GM23338 (cell line): Measurements from ENCODE around the gene MBNL1. TPM values are rescaled to one million over a fixed set of nuclear protein-coding genes. Genes with fewer than 3 reads are reported as not detected.

ENCODE experiments used
- ATAC-seq: fragments of 200-7000 bp; cut with Tn5 transposase; 3 replicates; pipeline ENCODE4 v1.9.1; 2020
- DNase-seq: peaks from one replicate; pipeline ENCODE4 v3.0.0-alpha.2; 2015; ENCODE audit warnings: low spot score
- H2AFZ ChIP-seq: fragments of 200-600 bp; sonication (generic); 2 replicates; pipeline ENCODE4 v1.8.0; 2016; ENCODE audit warnings: antibody characterized with exemption, mild to moderate bottlenecking, moderate library complexity
- H3F3A ChIP-seq: fragments of 200-600 bp; sonication (generic); replicated peaks from 2 replicates; pipeline ENCODE4 v1.8.0; 2017; ENCODE audit warnings: antibody characterized with exemption, mixed run types, low read depth
- H3K27ac ChIP-seq: fragments of 200-600 bp; sonication (generic); 2 replicates; pipeline ENCODE4 v1.6.1; 2016; ENCODE audit warnings: low read depth
- H3K27me3 ChIP-seq: fragments of 200-600 bp; sonication (generic); 2 replicates; pipeline ENCODE4 v1.8.0; 2016; ENCODE audit warnings: mild to moderate bottlenecking, mixed run types, moderate library complexity; ENCODE audit not compliant: insufficient read depth
- H3K36me3 ChIP-seq: fragments of 200-600 bp; sonication (generic); 2 replicates; pipeline ENCODE4 v1.8.0; 2016; ENCODE audit warnings: mild to moderate bottlenecking; ENCODE audit not compliant: insufficient read depth
- H3K4me1 ChIP-seq: fragments of 200-600 bp; sonication (generic); 2 replicates; pipeline ENCODE4 v1.8.0; 2016; ENCODE audit warnings: mild to moderate bottlenecking, moderate library complexity; ENCODE audit not compliant: insufficient read depth
- H3K4me2 ChIP-seq: fragments of 200-600 bp; sonication (generic); 2 replicates; pipeline ENCODE4 v1.7.1; 2017; ENCODE audit warnings: mixed run types
- H3K4me3 ChIP-seq: fragments of 200-600 bp; sonication (generic); 2 replicates; pipeline ENCODE4 v1.6.1; 2016; ENCODE audit warnings: mixed run types
- H3K79me2 ChIP-seq: fragments of 200-600 bp; sonication (generic); replicated peaks from 2 replicates; pipeline ENCODE4 v1.8.0; 2017; ENCODE audit warnings: mild to moderate bottlenecking; ENCODE audit not compliant: insufficient read depth
- H3K9me2 ChIP-seq: fragments of 200-600 bp; sonication (generic); 2 replicates; pipeline ENCODE4 v1.8.0; 2017; ENCODE audit not compliant: insufficient read depth
- H4K20me1 ChIP-seq: fragments of 200-600 bp; sonication (generic); replicated peaks from 2 replicates; pipeline ENCODE4 v1.8.0; 2017; ENCODE audit warnings: mild to moderate bottlenecking; ENCODE audit not compliant: insufficient read depth
- H3K27ac Mint-ChIP-seq: 2 replicates; pipeline ENCODE4 v1.8.0; 2020; ENCODE audit warnings: inconsistent platforms, mild to moderate bottlenecking, moderate library complexity, mixed read lengths
- H3K27me3 Mint-ChIP-seq: 3 replicates; pipeline ENCODE4 v1.8.0; 2022; ENCODE audit warnings: low read depth, mild to moderate bottlenecking, moderate library complexity, mixed read lengths, inconsistent platforms; ENCODE audit not compliant: insufficient read depth, poor library complexity
- H3K36me3 Mint-ChIP-seq: 3 replicates; pipeline ENCODE4 v1.8.0; 2021; ENCODE audit warnings: low read depth, mild to moderate bottlenecking, inconsistent platforms, moderate library complexity, mixed read lengths
- H3K4me1 Mint-ChIP-seq: 3 replicates; pipeline ENCODE4 v1.8.0; 2020; ENCODE audit warnings: mild to moderate bottlenecking, inconsistent platforms, mixed read lengths
- H3K4me3 Mint-ChIP-seq: 3 replicates; pipeline ENCODE4 v1.8.0; 2021; ENCODE audit warnings: moderate library complexity, mild to moderate bottlenecking, inconsistent platforms, mixed read lengths
- H3K9me3 Mint-ChIP-seq: 3 replicates; pipeline ENCODE4 v1.8.0; 2020; ENCODE audit warnings: moderate library complexity, mild to moderate bottlenecking, inconsistent platforms, mixed read lengths
- ETS1 ChIP-seq: IDR thresholded peaks from 2 replicates; pipeline ENCODE4 v1.6.1; 2016; ENCODE audit warnings: antibody characterized with exemption
- EZH2 ChIP-seq: fragments of 200-600 bp; sonication (generic); IDR thresholded peaks from one replicate; pipeline ENCODE4 v1.8.0; 2017; ENCODE audit warnings: antibody characterized with exemption, mild to moderate bottlenecking, low read depth; ENCODE audit not compliant: unreplicated experiment
- EZH2phosphoT487 ChIP-seq: fragments of 200-600 bp; sonication (generic); IDR thresholded peaks from one replicate; pipeline ENCODE4 v1.8.1; 2018; ENCODE audit warnings: antibody characterized with exemption; ENCODE audit not compliant: unreplicated experiment
- JUNB ChIP-seq: IDR thresholded peaks from one replicate; pipeline ENCODE4 v1.6.1; 2016; ENCODE audit warnings: antibody characterized with exemption; ENCODE audit not compliant: unreplicated experiment
- NANOG ChIP-seq: IDR thresholded peaks from 2 replicates; pipeline ENCODE4 v1.6.1; 2016; ENCODE audit warnings: antibody characterized with exemption, borderline replicate concordance
- POLR2AphosphoS5 ChIP-seq: IDR thresholded peaks from 2 replicates; pipeline ENCODE4 v1.6.1; 2016; ENCODE audit warnings: antibody characterized with exemption, low read depth
- REST ChIP-seq: IDR thresholded peaks from one replicate; pipeline ENCODE4 v1.6.1; 2018; ENCODE audit warnings: antibody characterized with exemption; ENCODE audit not compliant: unreplicated experiment
- STAT1 ChIP-seq: IDR thresholded peaks from one replicate; pipeline ENCODE4 v1.6.1; 2016; ENCODE audit warnings: antibody characterized with exemption; ENCODE audit not compliant: unreplicated experiment
- ZNF331 ChIP-seq: fragments of 250-450 bp; sonication (Bioruptor Pico); IDR thresholded peaks from 2 replicates; pipeline ENCODE4 v1.5.0; 2020; ENCODE audit warnings: low read depth, mild to moderate bottlenecking, moderate library complexity
- ZNF462 ChIP-seq: fragments of 250-450 bp; sonication (Bioruptor Pico); IDR thresholded peaks from 2 replicates; pipeline ENCODE4 v1.5.0; 2020; ENCODE audit warnings: mild to moderate bottlenecking, moderate library complexity
- polyA plus RNA-seq: library from polyadenylated mRNA; unstranded; fragments of >200 nt; fragmentation: Nextera tagmentation; extraction: Ambion mirVana; gene quantifications from 2 replicates; pipeline ENCODE4 v1.2.1, GENCODE V29; 2016
- total RNA-seq: library from RNA; depleted of rRNA; stranded (reverse); fragments of >200 nt; shearing (Covaris generic); gene quantifications from 2 replicates; pipeline ENCODE4 v1.2.3, GENCODE V29; 2014

MBNL1 gene
- total and polyA plus RNA-seq, 2 experiments from 2014 or later: 9.4 to 23.2 TPM

GRCh38 chr3:152313914-152314313, 45.2 kb downstream of the MBNL1 start (continued):
- TF ChIP-seq ZNF462 (CRISPR knock-in tag) (no peak), EZH2 (no peak), ZNF331 (CRISPR knock-in tag) (no peak), POLR2AphosphoS5 (no peak), NANOG (no peak), STAT1 (no peak)

GRCh38 chr3:152314677-152315353, 46.1 kb downstream of the MBNL1 start:
- Histone ChIP-seq H3K4me1 (peaks cover 14% of the 10 kb centered on the region), H3K4me2 (no peak overlapping the region), H3K4me3 (no peak overlapping the region), H3F3A (no peaks in the 10 kb centered on the region), H3K27ac (no peak overlapping the region), H3K9me2 (no peaks in the 10 kb centered on the region), H2AFZ (no peak overlapping the region), H3K79me2 (peaks cover 62% of the 10 kb centered on the region), H4K20me1 (no peaks in the 10 kb centered on the region), H3K27me3 (no peaks in the 10 kb centered on the region), H3K36me3 (no peaks in the 10 kb centered on the region)
- Mint-ChIP-seq H3K9me3 (no peaks in the 10 kb centered on the region), H3K27ac (no peak overlapping the region), H3K4me1 (peaks cover 19% of the 10 kb centered on the region), H3K27me3 (no peaks in the 10 kb centered on the region), H3K4me3 (no peak overlapping the region), H3K36me3 (no peaks in the 10 kb centered on the region)
- DNase-seq: no peak
- ATAC-seq: no peak
- TF ChIP-seq JUNB (no peak), POLR2AphosphoS5 (no peak), EZH2phosphoT487 (no peak), ETS1 (no peak), REST (no peak), NANOG (no peak)
